GM12892 (cell line): ENCODE results near the gene TTC28.

Experiments
- POLR2A ChIP-seq: IDR thresholded peaks from 2 replicates; pipeline ENCODE4 v1.6.1; 2011; ENCODE audit warnings: low read depth, low read length, control low read depth
- POLR2AphosphoS5 ChIP-seq: IDR thresholded peaks from 2 replicates; pipeline ENCODE4 v1.6.1; 2011; ENCODE audit warnings: low read depth, low read length, control low read depth
- TAF1 ChIP-seq: IDR thresholded peaks from 2 replicates; pipeline ENCODE4 v1.6.1; 2011; ENCODE audit warnings: low read depth, mild to moderate bottlenecking, control low read depth, low read length, borderline replicate concordance

GRCh38 chr22:28397306-28397705 is 282.3 kb downstream of the TTC28 start:
- TF ChIP-seq TAF1, result no peak
- no peak for TF ChIP-seq POLR2AphosphoS5
- TF ChIP-seq POLR2A, result no peak
